Stomach (tissue), 9 donors: Measurements from ENCODE around the gene NTM. TPM values are rescaled to one million over a fixed set of nuclear protein-coding genes. Genes with fewer than 3 reads are reported as not detected.

ENCODE experiments used
- DNase-seq, 2 donors: peaks; one replicate each; pipeline versions ENCODE4 v3.0.0 to v3.0.0-alpha.2; 2013 to 2019
- H3K27ac ChIP-seq, 5 donors: fragments of 200-600 bp in 4 of 5; sonication (generic) in 4 of 5; one replicate each; pipeline ENCODE4 v1.5.1; 2013 to 2019; ENCODE audit warnings: mild to moderate bottlenecking in 1 of 5, moderate library complexity in 1 of 5
- H3K27me3 ChIP-seq, 3 donors: fragments of 200-600 bp; sonication (generic); one replicate each; pipeline ENCODE4 v1.5.1; 2017 to 2019; ENCODE audit warnings: mixed run types in 1 of 3
- H3K36me3 ChIP-seq, 4 donors: fragments of 200-600 bp; sonication (generic); 1 replicate in 3 of 4; 2 replicates in 1 of 4; pipeline ENCODE4 v1.5.1; 2016 to 2019
- H3K4me1 ChIP-seq, 4 donors: fragments of 200-600 bp; sonication (generic); one replicate each; pipeline ENCODE4 v1.5.1; 2016 to 2019
- H3K4me3 ChIP-seq, 4 donors: fragments of 200-600 bp; sonication (generic) in 3 of 4; one replicate each; pipeline ENCODE4 v1.5.1; 2016 to 2019; ENCODE audit warnings: mild to moderate bottlenecking in 1 of 4
- H3K9me3 ChIP-seq, 4 donors: fragments of 200-600 bp; sonication (generic); one replicate each; pipeline ENCODE4 v1.5.1; 2016 to 2019
- CTCF ChIP-seq, 7 experiments: fragments of 450-650 bp in 4 of 7; fragments of 200-600 bp in 3 of 7; sonication (generic) in 3 of 7; IDR thresholded peaks; one replicate each; pipeline ENCODE4 v1.5.1; 2016 to 2019; ENCODE audit warnings: antibody characterized with exemption in 7 of 7, control low read depth in 2 of 7, mild to moderate bottlenecking in 1 of 7
- EP300 ChIP-seq: sonication (generic); formaldehyde crosslinking; IDR thresholded peaks from one replicate; pipeline ENCODE4 v1.6.1; 2017; ENCODE audit warnings: antibody characterized with exemption
- POLR2A ChIP-seq, 4 donors: fragments of 450-650 bp; IDR thresholded peaks; one replicate each; pipeline ENCODE4 v1.6.1; 2016; ENCODE audit warnings: antibody characterized with exemption in 4 of 4, control low read depth in 2 of 4, mild to moderate bottlenecking in 1 of 4, moderate library complexity in 1 of 4
- POLR2AphosphoS5 ChIP-seq, 3 donors: sonication (generic); formaldehyde crosslinking; IDR thresholded peaks; one replicate each; pipeline ENCODE4 v1.6.1; 2016; ENCODE audit warnings: antibody characterized with exemption in 3 of 3
- WGBS, 5 donors: extraction: QIAGEN DNeasy Blood & Tissue Kit in 3 of 5; methylation state at CpG; one replicate each; pipeline versions ENCODE4 v1.1.5 to v1.1.7; 2013 to 2018; 5-methylcytosine and 5-hydroxymethylcytosine counted together
- intact Hi-C: fragments of 100-400 bp; cut with DNase I; formaldehyde crosslinking; loops from one replicate; pipeline ENCODE4 v1.15.1; 2023; ENCODE audit warnings: low total_unique reads
- polyA plus RNA-seq, 3 donors: library from polyadenylated mRNA; stranded (reverse); fragments of 200-250 nt; gene quantifications; one replicate each; pipeline ENCODE4 v1.2.3, GENCODE V29; 2013
- total RNA-seq, 5 donors: library from RNA; depleted of rRNA; stranded (reverse); fragments of >200 nt; gene quantifications; one replicate each; pipeline versions ENCODE4 v1.1.0 to v1.2.3, GENCODE V29; 2014 to 2016
- donor health status: healthy with polysubstance abuse.
- donor health status: Bipolar disorder and iron deficiency.
- donor health status: healthy.

The NTM gene
- total and polyA plus RNA-seq, 8 donors, result 0.50 to 8.4 (median 1.3) TPM; not detected in 3

- no peak overlapping the region for H3K4me3 ChIP-seq
- H3K36me3 ChIP-seq, result no peaks in the 10 kb centered on the region
- no peak for DNase-seq
- H3K9me3 ChIP-seq, result no peaks in the 10 kb centered on the region
- no peak overlapping the region for H3K27ac ChIP-seq
- no peaks in the 10 kb centered on the region for H3K4me1 ChIP-seq
- H3K27me3 ChIP-seq, result peaks cover 0 to 4% (median 0%) of the 10 kb centered on the region in 3 donors
- WGBS, 5 donors, result 80 to 94% (median 89%) methylated on average over 2 of the region's 2 CpGs
- intact Hi-C loops, result no loop called here
- TF ChIP-seq EP300 (no peak), POLR2AphosphoS5 (IDR thresholded peaks at IDR 0.05) (no peak), POLR2A (IDR thresholded peaks at IDR 0.05) (no peak), CTCF (IDR thresholded peaks at IDR 0.05) (no peak)
Measured at GRCh38 chr11:131478341-131478740, 107.9 kb downstream of the NTM start.

DNA sequence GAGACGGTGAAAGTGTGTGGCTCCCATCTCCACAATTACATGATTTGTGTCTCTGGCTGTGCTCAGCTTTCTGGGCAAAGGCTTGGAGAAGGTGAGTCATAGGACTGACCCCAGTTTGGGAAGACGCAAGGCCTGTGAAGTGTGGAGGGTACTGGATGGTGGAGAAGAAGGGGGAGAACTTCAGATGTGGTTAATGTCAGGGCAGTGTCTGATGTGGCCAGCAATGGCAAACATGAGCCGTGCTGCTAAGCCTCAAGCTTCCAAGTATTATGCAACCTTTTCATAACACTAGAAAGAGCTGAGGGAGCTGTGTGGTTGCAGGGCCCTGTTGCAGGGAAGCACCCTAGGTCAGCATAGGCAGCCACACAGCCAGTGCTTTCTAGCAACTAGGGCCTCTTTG is 110.9 kb downstream of the NTM start:
- Histone ChIP-seq H3K9me3 (no peaks in the 10 kb centered on the region), H3K4me1 (no peaks in the 10 kb centered on the region), H3K36me3 (no peaks in the 10 kb centered on the region), H3K27ac (no peak overlapping the region), H3K4me3 (no peak overlapping the region), H3K27me3 (no peaks in the 10 kb centered on the region)
- TF ChIP-seq EP300, result no peak
- no peak for TF ChIP-seq CTCF (IDR thresholded peaks at IDR 0.05)
- TF ChIP-seq POLR2AphosphoS5 (IDR thresholded peaks at IDR 0.05), result peak in 1 of 3 donors; percentile 50
- intact Hi-C loops, result no loop called here
- WGBS, 5 donors, result 61 to 88% (median 75%) methylated on average over 3 of the region's 3 CpGs
- DNase-seq, result no peak

DNA sequence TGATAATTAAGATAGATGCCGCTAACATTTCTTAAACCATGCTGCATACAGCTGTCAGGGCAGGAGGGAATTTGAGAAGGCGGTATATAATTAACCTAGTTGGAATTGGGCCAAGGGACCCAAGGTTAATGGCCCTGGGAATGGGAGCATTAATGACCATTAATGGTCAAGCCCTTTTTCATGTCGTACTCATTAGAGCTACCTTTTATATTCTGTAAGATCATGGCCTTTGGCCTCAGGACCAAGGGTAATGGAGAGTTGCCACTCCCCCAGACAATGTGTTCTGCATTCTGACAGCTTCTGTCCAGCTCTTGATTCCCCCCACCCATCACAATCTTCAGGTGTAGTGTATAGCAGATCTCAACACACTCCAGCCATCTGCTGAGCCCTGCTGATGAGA is 111.6 kb downstream of the NTM start:
- DNase-seq, result no peak
- WGBS, 5 donors, result 59 to 86% (median 78%) methylated on average over 3 of the region's 3 CpGs
- intact Hi-C loops, result no loop called here
- Histone ChIP-seq H3K4me3 (no peak overlapping the region), H3K36me3 (no peaks in the 10 kb centered on the region), H3K27ac (no peak overlapping the region), H3K27me3 (no peaks in the 10 kb centered on the region), H3K4me1 (peaks cover 0 to under 1% (median 0%) of the 10 kb centered on the region in 4 donors), H3K9me3 (no peaks in the 10 kb centered on the region)
- TF ChIP-seq CTCF (IDR thresholded peaks at IDR 0.05) (no peak), POLR2A (IDR thresholded peaks at IDR 0.05) (no peak), EP300 (no peak), POLR2AphosphoS5 (IDR thresholded peaks at IDR 0.05) (no peak)

GRCh38 chr11:131483453-131483852 is 113.0 kb downstream of the NTM start:
- peaks cover 0 to 15% (median 0%) of the 10 kb centered on the region in 4 donors for H3K4me1 ChIP-seq
- TF ChIP-seq EP300, result no peak
- TF ChIP-seq CTCF (IDR thresholded peaks at IDR 0.05), result no peak
- no peak for TF ChIP-seq POLR2A (IDR thresholded peaks at IDR 0.05)
- TF ChIP-seq POLR2AphosphoS5 (IDR thresholded peaks at IDR 0.05), result no peak
- no peaks in the 10 kb centered on the region for H3K36me3 ChIP-seq
- H3K27ac ChIP-seq, result no peak overlapping the region
- intact Hi-C loops, result no loop called here
- WGBS, 5 donors, result 80 to 88% (median 85%) methylated on average over 7 of the region's 7 CpGs
- no peaks in the 10 kb centered on the region for H3K9me3 ChIP-seq
- no peak overlapping the region for H3K4me3 ChIP-seq
- DNase-seq, result no peak
- H3K27me3 ChIP-seq, result no peaks in the 10 kb centered on the region
